ENCODE data around the gene CDH10.
A peak's percentile ranks its signal among the peaks of the same experiment; 100 is the strongest.

The CDH10 gene

DNA sequence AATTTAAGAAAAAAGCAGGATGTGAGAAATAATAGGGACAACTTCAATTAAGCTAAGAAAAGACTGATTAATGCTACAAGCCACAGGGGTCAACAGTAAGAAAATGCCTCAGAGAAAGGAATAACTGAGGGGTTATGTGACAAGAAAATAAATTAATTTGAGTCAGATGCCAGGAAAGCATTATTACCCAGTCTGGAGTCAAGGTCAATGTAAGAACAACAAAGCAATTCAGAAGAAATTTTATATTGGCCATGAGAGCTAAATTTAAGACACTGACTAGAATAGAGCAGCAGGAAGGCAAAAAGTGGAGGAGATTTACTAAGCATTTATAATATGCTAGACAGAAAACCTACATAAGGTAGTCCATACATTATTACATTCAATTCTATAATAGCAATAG, 73.5 kb downstream of the CDH10 start:
- Mint-ChIP-seq H3K4me3 (no peak overlapping the region), H3K36me3 (ENCODE audit: low read depth) (peaks cover 3% of the 10 kb centered on the region), H3K27ac (peak overlapping the region in 2 of 3 experiments; percentile 0 to 67), H3K9me3 (no peaks in the 10 kb centered on the region), H3K27me3 (ENCODE audit: low read depth) (no peaks in the 10 kb centered on the region), H3K4me1 (peaks cover 8% of the 10 kb centered on the region)
- TF ChIP-seq, protein P1, sequence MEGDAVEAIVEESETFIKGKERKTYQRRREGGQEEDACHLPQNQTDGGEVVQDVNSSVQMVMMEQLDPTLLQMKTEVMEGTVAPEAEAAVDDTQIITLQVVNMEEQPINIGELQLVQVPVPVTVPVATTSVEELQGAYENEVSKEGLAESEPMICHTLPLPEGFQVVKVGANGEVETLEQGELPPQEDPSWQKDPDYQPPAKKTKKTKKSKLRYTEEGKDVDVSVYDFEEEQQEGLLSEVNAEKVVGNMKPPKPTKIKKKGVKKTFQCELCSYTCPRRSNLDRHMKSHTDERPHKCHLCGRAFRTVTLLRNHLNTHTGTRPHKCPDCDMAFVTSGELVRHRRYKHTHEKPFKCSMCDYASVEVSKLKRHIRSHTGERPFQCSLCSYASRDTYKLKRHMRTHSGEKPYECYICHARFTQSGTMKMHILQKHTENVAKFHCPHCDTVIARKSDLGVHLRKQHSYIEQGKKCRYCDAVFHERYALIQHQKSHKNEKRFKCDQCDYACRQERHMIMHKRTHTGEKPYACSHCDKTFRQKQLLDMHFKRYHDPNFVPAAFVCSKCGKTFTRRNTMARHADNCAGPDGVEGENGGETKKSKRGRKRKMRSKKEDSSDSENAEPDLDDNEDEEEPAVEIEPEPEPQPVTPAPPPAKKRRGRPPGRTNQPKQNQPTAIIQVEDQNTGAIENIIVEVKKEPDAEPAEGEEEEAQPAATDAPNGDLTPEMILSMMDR (IDR thresholded peaks at IDR 0.05; ENCODE audit: unreplicated experiment in 3 of 3): no peak

DNA sequence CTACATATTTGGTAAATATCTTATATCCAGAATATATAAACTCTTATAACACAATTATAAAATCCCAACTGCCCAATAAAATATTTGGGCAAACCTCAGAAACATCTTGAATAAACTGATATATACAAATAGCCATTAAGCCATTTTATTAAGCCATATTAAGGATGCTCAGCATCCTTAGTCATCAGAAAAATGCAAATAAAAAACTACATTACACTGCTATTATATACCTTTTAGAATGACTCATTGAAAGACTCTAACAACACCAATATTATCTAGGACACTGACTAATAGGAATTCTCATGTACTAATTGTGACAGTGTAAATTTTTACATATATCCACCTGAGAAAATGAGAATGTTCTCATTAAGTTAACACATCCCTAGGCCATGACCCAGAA, 77.8 kb downstream of the CDH10 start:
- no peaks in the 10 kb centered on the region for H3K9me3 Mint-ChIP-seq
- no peak overlapping the region for H3K4me3 Mint-ChIP-seq
- TF ChIP-seq, protein P1 (IDR thresholded peaks at IDR 0.05; ENCODE audit: unreplicated experiment in 3 of 3): no peak
- no peaks in the 10 kb centered on the region for H3K27me3 Mint-ChIP-seq (ENCODE audit: low read depth)
- no peaks in the 10 kb centered on the region for H3K36me3 Mint-ChIP-seq (ENCODE audit: low read depth)
- no peak overlapping the region for H3K27ac Mint-ChIP-seq
- H3K4me1 Mint-ChIP-seq: peaks cover 12% of the 10 kb centered on the region

DNA sequence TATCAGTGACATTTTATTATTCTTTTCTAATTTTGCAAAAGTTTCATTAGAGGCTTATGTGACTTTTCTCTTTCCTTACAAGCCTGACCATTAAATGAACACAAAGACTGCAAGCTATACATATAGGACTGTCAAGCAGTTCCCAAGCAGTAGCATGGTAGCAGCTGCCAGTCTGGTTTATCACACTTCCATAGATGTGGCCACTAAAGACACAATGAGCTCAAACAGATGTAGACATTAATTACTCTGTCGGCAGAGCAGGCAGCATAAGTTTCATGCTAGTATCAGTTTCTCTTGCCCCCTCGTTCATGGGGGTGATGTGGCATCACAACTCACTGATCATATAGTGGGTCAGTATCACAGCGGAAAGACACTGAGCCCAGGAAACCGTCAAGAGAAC, 89.5 kb downstream of the CDH10 start:
- Mint-ChIP-seq H3K27ac (no peak overlapping the region), H3K27me3 (ENCODE audit: low read depth) (no peaks in the 10 kb centered on the region), H3K4me3 (no peak overlapping the region), H3K4me1 (peaks cover 27% of the 10 kb centered on the region), H3K36me3 (ENCODE audit: low read depth) (no peaks in the 10 kb centered on the region), H3K9me3 (no peaks in the 10 kb centered on the region)
- TF ChIP-seq, protein P1 (IDR thresholded peaks at IDR 0.05; ENCODE audit: unreplicated experiment in 3 of 3): no peak

DNA sequence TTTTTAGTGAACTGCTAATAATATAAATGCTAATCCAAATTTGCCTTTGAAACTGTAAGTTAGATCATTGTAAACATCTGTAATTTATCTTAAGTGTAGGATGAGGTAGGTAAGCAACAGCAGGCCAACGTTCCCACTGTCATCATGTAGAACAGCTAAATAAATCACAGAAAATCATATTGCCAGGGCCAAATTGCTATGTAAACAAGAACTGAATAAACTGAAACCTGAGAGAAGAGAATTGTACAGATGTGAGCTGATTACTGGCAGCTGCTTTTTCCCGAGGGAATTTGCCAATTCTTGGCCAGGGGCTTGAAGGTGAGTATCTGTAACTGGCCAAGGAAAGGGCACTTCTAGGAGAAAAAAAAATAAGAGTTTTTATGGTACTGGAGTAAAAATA, 97.6 kb downstream of the CDH10 start:
- no peaks in the 10 kb centered on the region for H3K36me3 Mint-ChIP-seq (ENCODE audit: low read depth)

DNA sequence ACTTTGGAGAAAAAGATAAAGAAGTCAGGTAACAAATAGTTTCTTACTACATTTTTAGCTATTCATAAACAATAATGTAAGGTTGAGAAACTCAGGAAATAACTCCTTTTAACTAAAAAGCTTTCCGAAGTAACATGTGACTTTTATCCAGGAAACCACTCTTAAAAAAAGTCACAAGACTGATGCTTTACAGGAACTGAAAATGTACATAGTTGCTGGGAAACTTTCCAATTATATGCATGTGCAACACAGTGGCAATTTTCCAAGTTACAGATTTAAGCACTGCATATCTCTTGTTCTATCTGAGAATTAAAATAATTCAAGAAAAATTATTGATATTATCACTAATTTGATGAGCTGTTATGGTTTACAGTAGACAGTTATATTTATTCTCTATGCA, 105.2 kb downstream of the CDH10 start:
- peaks cover 13% of the 10 kb centered on the region for H3K4me1 Mint-ChIP-seq
- H3K27ac Mint-ChIP-seq: peak overlapping the region; percentile 21 to 77 (median 62)
- peaks cover 5% of the 10 kb centered on the region for H3K36me3 Mint-ChIP-seq (ENCODE audit: low read depth)
- TF ChIP-seq, protein P1 (IDR thresholded peaks at IDR 0.05; ENCODE audit: unreplicated experiment in 3 of 3): no peak
- H3K4me3 Mint-ChIP-seq: no peak overlapping the region
- no peaks in the 10 kb centered on the region for H3K9me3 Mint-ChIP-seq
- no peaks in the 10 kb centered on the region for H3K27me3 Mint-ChIP-seq (ENCODE audit: low read depth)

More for the DNA sequence above, 97.6 kb downstream of the CDH10 start:
- Mint-ChIP-seq H3K4me3 (no peak overlapping the region), H3K9me3 (no peaks in the 10 kb centered on the region), H3K27ac (peak overlapping the region; percentile 74 to 80 (median 78)), H3K27me3 (ENCODE audit: low read depth) (no peaks in the 10 kb centered on the region), H3K4me1 (peaks cover 11% of the 10 kb centered on the region)
- TF ChIP-seq, protein P1 (IDR thresholded peaks at IDR 0.05; ENCODE audit: unreplicated experiment in 3 of 3): no peak

DNA sequence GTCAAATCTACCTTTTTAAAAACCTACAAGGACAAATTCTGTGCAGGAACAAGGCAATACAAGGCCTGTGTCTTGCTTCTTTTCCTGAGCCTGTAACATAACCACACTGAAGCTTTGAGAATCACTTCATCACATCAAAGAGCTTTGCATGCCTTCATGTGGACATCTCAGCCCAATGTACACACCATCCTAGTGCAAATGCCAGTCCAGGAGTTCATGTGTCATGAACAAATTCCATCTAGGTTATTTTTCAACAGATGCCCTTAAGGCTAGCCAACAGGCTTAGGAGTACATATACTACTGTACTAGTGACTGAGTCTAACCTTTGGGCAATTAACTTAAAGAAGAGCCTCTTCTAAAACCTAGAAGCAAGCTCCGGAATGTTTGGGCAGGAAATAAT, 106.4 kb downstream of the CDH10 start:
- Mint-ChIP-seq H3K27me3 (ENCODE audit: low read depth) (no peaks in the 10 kb centered on the region), H3K9me3 (no peaks in the 10 kb centered on the region), H3K36me3 (ENCODE audit: low read depth) (peaks cover 5% of the 10 kb centered on the region), H3K27ac (no peak overlapping the region), H3K4me3 (no peak overlapping the region), H3K4me1 (peaks cover 13% of the 10 kb centered on the region)
- TF ChIP-seq, protein P1 (IDR thresholded peaks at IDR 0.05; ENCODE audit: unreplicated experiment in 3 of 3): no peak
